A549 treated with Hydrocortisone at 1 μM for 4 hours (cell line): ENCODE results near the gene SLC41A1. TPM values are rescaled to one million over a fixed set of nuclear protein-coding genes. Genes with fewer than 3 reads are reported as not detected.

Experiments used
- total RNA-seq: library from RNA; stranded (reverse); fragments of 200-300 nt; extraction: Qiagen RNA extraction; gene quantifications from 5 replicates; pipeline ENCODE4 v1.2.3, GENCODE V29; 2022

SLC41A1 gene
- 17.6 to 28.6 TPM (median 19.3 TPM) in 5 replicates for total RNA-seq

GRCh38 chr1:205812878-205813754 lies at the start of gene SLC41A1:
Gene SLC41A1 (minus strand): TSS chr1:205813198. CDS start chr1:205810441, 2,757 bp downstream.

GRCh38 chr1:205849619-205850355 lies 36.8 kb upstream of the SLC41A1 start, which contains the start of gene PM20D1:
Gene PM20D1 (minus strand): TSS chr1:205850132. CDS start chr1:205850072, 60 bp downstream.

GRCh38 chr1:205775015-205775716 lies 37.8 kb downstream of the SLC41A1 start, which contains the start of gene RAB29:
Gene RAB29 (minus strand): TSS chr1:205775482. CDS start chr1:205774956, 526 bp downstream.

GRCh38 chr1:205750138-205751035 lies 62.6 kb downstream of the SLC41A1 start, which contains the start of gene NUCKS1:
Gene NUCKS1 (minus strand): TSS chr1:205750182. CDS start chr1:205749973, 209 bp downstream.

Other genes starting within 250 kb of the SLC41A1 start
- 5.4 to 7.6 TPM (median 7.0 TPM) in 5 replicates for gene ELK4, start 181.2 kb downstream of the SLC41A1 start, total RNA-seq
- 4.5 to 5.6 TPM (median 5.5 TPM) in 5 replicates for gene SLC45A3, start 132.7 kb downstream of the SLC41A1 start, total RNA-seq
- 94.9 to 151 TPM (median 116 TPM) in 5 replicates for gene NUCKS1, start 63.0 kb downstream of the SLC41A1 start, total RNA-seq
- gene RAB29, start 37.7 kb downstream of the SLC41A1 start, total RNA-seq: 10.0 to 14.8 TPM (median 10.9 TPM) in 5 replicates
- gene PM20D1, start 36.9 kb upstream of the SLC41A1 start, total RNA-seq: not detected in 5 replicates
- 0.06 to 0.15 TPM (median 0.10 TPM) in 5 replicates for gene SLC26A9, start 130.3 kb upstream of the SLC41A1 start, total RNA-seq
- gene RAB7B, start 190.2 kb upstream of the SLC41A1 start, total RNA-seq: 0.58 to 1.7 TPM (median 1.1 TPM) in 5 replicates
- 0.08 TPM in 1 of 5 replicates, not detected in the others for gene CTSE, start 210.7 kb upstream of the SLC41A1 start, total RNA-seq
- not detected in 5 replicates for gene RHEX, start 240.0 kb upstream of the SLC41A1 start, total RNA-seq